Activated T-cell treated with anti-CD3 and anti-CD28 coated beads for 4 hours (primary cell): Measurements from ENCODE around the gene TARDBP.
"Not testable (repeated sequence)": the region's sequence is repeated elsewhere in the genome, so short reads cannot be mapped to it uniquely, and the experiment has no call there.

Source experiments
- DNase-seq: peaks from one replicate; pipeline ENCODE4 v3.0.0-alpha.2; 2020

The TARDBP gene

DNA sequence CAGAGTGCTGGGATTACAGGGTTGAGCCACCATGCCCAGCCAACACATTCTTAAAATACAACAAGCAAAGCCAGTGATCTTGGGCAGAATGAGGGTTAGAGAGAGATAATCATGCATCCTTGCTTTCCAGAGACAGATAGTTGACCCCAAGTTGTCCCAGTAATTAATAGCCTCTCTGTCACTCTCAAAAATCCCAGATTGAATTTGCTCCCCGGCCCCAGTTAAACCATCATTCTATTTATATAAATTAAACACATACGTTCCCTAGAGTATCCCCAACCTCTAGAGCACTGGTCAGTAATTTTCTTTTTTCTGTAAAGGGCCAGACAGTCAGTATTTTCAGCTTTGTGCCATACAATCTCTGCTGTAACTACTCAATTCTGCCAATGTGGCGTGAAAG lies 16.4 kb upstream of the TARDBP start:
- no peak for DNase-seq

DNA sequence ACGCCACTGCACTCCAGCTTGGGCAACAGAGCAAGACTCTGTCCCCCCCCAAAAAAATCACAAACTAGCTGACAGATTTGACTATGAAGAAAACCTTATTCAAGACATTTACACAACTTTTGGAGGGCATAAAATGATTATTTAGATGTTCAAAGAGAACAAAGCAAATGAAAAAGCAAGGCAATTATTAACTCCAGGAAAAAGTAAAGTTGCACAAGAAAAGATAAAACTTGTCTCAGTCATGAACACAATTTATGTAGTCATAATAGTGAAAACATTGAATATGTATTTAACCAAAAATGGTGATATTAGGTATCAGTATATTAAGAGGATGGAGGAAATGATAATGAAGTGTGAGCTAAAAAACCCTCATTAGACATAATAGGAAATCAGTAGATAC lies 11.9 kb upstream of the TARDBP start:
- DNase-seq, result no peak

DNA sequence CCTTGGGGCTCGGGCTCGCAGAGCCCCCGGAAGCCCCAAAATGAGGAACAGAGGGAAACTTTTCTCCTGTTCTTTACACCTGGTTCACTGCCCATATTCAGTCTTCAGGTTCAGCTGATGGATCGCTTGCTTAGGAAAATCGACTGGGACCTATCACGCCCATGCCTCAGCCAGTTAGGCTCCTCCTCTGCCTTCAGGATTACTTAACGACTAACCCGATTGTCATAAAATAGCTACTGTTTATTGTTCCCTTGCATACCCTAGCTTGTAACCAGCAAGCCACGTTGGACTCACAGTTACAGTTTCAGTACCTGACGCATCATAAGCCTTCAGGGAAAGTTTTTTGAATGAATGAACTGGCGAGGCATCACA lies 692 bp downstream of the TARDBP start:
- no peak for DNase-seq

GRCh38 chr1:11019358-11019757 lies 6.9 kb downstream of the TARDBP start:
- DNase-seq, result not testable (repeated sequence)

DNA sequence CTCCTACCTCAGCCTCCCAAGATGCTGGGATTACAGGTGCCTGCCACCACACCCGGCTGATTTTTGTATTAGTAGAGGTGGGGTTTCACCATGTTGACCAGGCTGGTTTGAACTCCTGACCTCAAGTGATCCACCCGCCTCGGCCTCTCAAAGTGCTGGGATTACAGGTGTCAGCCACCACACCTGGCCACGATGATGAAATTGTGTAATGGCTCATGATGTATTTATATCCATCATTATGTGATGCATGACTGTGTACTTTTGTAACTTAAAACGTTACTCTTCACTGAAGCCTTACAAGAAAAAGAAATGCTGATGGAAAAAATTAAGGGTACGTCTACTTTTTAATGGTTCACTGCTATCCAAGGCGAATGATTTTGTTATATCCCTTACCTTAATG lies 7.5 kb downstream of the TARDBP start:
- DNase-seq, result no peak

DNA sequence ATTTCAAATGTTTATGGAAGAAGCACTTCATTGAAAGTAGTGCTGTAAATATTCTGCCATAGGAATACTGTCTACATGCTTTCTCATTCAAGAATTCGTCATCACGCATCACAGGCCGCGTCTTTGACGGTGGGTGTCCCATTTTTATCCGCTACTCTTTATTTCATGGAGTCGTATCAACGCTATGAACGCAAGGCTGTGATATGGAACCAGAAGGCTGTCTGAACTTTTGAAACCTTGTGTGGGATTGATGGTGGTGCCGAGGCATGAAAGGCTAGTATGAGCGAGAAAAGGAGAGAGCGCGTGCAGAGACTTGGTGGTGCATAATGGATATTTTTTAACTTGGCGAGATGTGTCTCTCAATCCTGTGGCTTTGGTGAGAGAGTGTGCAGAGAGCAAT lies 10.7 kb downstream of the TARDBP start:
- DNase-seq, result no peak

DNA sequence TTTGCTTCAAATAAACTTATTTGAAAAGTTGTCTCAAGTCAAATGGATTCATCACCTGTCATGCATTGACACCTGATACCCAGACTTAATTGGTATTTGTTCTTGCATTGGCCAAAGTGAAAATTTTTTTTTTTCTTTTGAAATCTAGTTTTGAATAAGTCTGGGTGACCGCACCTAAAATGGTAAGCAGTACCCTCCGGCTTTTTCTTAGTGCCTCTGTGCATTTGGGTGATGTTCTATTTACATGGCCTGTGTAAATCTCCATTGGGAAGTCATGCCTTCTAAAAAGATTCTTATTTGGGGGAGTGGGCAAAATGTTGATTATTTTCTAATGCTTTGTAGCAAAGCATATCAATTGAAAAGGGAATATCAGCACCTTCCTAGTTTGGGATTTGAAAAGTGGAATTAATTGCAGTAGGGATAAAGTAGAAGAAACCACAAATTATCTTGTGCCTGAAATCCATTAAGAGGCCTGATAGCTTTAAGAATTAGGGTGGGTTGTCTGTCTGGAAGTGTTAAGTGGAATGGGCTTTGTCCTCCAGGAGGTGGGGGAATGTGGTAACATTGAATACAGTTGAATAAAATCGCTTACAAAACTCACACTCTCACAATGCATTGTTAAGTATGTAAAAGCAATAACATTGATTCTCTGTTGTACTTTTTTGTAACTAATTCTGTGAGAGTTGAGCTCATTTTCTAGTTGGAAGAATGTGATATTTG lies 11.9 kb downstream of the TARDBP start:
- no peak for DNase-seq

- no peak for DNase-seq
These were observed 12.4 kb downstream of the TARDBP start for GRCh38 chr1:11024874-11025203.

DNA sequence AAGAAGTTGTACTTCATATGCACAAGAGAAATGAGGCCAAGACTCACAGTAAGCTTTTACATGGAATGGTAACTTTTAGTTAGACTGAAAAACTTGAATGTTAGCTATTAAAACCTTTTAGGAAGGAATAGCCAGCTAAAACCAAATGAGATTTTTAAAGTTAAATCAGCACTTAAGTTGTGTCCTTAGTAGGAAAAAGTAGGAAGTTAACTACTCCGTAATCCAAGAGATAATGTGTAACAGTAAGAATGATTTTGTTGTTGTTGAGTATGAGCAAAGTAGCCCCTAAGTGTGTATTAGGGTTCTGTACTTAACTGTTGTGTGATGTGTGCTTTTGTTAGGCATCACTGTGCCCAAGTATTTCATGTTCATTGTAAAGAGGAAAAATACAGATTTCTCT lies 13.2 kb downstream of the TARDBP start:
- DNase-seq, result no peak

DNA sequence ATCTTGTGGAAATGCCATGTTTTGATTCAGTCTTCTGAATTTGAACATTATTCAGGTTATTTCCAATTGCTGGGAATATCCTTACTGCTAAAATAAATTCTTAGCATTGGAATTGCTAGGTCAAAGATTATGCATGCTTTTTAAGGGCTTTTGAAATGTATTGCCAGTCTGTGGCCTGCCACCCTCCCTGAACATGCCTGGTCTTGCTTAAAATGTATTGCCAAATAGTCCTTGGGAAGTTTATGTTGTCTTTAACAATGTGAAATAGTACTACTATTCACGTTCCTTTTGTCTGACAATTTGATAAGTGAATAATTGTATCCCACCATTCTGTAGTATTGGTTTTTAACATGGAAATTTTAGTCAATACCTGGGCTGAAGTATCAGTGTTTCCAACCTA lies 13.6 kb downstream of the TARDBP start:
- DNase-seq, result no peak

DNA sequence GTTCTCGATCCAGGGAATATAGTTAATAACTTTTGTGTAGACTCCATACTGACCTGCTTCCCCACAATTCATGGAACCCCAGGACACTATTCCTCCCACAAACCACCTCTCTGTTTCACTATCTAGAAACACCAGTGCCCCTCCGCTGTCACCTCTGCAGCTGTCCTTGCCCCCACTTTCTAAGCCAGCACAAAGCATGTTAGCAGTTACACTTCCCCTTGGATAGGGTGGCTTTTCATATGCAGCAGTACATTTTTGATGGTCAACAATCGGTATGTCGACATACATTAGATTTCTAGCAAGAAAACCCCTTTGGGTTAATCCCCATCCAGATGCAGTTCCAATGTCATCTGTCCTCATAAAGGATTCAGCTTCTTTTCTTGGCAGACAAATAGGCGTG lies 14.4 kb downstream of the TARDBP start:
- no peak for DNase-seq

DNA sequence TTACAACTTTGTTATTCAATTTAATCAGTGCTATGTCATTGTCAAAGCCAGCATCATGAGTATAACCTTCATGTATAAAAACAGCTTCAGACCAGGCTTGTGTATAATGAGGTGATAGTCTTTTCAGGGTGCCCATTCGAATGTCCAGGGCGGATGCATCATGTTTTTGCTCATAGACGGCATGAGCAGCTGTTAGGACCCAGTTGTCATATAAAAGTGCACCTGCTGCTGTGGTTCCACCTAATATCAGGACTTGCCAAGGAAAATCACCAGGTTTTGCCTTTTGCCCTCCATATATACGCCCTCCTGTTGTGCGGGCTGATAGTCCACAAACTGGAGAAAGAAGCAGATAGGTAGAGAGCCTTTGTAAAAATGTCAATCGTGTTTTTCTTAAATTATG lies 14.9 kb downstream of the TARDBP start:
- DNase-seq, result no peak

DNA sequence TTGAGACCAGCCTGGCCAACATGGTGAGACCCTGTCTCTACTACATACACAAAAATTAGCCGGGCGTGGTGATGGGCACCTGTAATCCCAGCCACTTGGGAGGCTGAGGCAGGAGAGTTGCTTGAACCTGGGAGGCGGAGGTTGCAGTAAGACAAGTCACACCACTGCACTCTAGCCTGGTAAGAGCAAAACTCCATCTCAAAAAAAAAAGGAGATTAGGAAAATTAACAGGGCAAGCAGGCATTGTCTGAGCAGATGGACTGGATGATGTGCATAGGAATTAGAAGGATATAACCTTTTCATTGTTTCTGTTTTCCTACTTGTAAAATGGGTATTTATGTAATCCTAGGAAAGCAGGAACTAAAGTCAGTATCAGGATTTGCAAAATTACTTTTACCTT lies 15.6 kb downstream of the TARDBP start:
- no peak for DNase-seq

GRCh38 chr1:11030865-11031264 lies 18.4 kb downstream of the TARDBP start:
- no peak for DNase-seq

- no peak for DNase-seq
These were observed 19.3 kb downstream of the TARDBP start for GRCh38 chr1:11031624-11032262.

- not testable (repeated sequence) for DNase-seq
These were observed 24.7 kb downstream of the TARDBP start for GRCh38 chr1:11037019-11037739.

GRCh38 chr1:11037740-11038182 lies 25.3 kb downstream of the TARDBP start:
- peak; percentile 87 for DNase-seq

DNA sequence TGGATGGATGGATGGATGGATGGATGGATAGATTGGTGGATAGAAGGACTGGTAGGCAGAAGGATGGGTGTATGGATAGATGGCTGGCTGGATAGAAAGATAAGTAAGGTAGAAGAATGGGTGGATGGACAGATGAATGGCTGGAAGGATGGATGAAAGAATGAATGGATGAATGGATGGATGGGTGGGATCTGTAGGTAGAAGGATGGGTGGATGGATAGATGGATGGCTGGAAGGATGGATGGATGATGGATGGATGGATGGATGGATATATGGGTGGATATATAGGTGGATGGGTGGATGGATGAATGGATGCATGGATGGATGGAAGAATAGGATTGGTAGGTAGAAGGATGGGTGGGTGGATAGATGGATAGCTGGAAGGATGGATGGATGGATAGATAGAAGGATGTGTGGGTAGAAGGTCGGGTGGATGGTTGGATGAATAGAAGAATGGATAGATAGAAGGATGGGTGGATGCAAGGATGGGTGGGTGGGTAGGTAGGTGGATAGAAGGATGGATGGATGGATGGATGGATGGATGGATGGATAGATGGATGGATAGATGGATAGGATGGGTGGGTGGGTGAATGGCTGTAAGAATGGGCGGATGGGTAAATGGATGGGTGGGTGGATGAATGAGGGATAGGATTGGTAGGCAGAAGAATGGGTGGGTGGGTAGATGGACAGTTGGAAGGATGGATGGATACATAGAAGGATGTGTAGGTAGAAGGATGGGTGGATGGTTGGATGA lies 27.1 kb downstream of the TARDBP start:
- DNase-seq, result no peak

DNA sequence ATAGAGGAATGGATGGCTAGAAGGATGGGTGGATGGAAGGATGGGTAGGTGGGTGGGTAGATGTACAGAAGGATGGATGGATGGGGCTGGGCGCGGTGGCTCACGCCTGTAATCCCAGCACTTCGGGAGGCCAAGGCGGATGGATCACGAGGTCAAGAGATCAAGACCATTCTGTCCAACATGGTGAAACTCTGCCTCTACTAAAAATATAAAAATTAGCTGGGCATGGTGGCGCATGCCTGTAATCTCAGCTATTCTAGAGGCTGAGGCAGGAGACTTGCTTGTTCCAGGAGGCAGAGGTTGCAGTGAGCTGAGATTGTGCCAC lies 27.6 kb downstream of the TARDBP start:
- DNase-seq, result not testable (repeated sequence)

DNA sequence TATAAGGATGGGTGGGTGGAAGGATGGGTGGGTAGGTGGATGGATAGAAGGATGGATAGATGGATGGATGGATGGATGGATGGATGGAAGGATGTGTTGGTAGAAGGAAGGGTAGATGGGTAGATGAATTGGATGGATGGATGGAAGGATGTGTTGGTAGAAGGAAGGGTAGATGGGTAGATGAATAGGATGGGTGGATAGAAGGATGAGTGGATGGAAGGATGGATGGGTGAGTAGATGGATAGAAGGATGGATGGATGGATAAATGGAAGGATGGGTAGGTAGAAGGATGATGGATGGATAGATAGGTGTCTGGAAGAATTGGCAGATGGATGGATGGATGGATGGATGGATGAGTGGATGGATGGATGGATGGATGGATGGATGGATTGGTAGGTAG lies 28.6 kb downstream of the TARDBP start:
- no peak for DNase-seq

- DNase-seq, result no peak
These were observed 29.6 kb downstream of the TARDBP start for GRCh38 chr1:11042065-11042464.

- no peak for DNase-seq
These were observed 30.8 kb downstream of the TARDBP start for GRCh38 chr1:11042995-11043874.
